Hindlimb muscle (tissue), 1 donor: ENCODE results near the gene SAMD4B. TPM values are rescaled to one million over a fixed set of nuclear protein-coding genes. Genes with fewer than 3 reads are reported as not detected.
A peak's percentile ranks its signal among the peaks of the same experiment; 100 is the strongest.
"Not testable (repeated sequence)": the region's sequence is repeated elsewhere in the genome, so short reads cannot be mapped to it uniquely, and the experiment has no call there.

Experiments used
- DNase-seq: peaks from one replicate; pipeline ENCODE4 v3.0.0-alpha.2; 2013
- polyA plus RNA-seq: library from polyadenylated mRNA; unstranded; fragments of 120-200 nt; gene quantifications from one replicate; pipeline ENCODE4 v1.2.1, GENCODE V29; 2013; ENCODE audit not compliant: insufficient read length

Gene SAMD4B, protein sequence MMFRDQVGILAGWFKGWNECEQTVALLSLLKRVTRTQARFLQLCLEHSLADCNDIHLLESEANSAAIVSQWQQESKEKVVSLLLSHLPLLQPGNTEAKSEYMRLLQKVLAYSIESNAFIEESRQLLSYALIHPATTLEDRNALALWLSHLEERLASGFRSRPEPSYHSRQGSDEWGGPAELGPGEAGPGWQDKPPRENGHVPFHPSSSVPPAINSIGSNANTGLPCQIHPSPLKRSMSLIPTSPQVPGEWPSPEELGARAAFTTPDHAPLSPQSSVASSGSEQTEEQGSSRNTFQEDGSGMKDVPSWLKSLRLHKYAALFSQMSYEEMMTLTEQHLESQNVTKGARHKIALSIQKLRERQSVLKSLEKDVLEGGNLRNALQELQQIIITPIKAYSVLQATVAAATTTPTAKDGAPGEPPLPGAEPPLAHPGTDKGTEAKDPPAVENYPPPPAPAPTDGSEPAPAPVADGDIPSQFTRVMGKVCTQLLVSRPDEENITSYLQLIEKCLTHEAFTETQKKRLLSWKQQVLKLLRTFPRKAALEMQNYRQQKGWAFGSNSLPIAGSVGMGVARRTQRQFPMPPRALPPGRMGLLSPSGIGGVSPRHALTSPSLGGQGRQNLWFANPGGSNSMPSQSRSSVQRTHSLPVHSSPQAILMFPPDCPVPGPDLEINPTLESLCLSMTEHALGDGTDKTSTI
- 92.8 TPM for polyA plus RNA-seq

DNA sequence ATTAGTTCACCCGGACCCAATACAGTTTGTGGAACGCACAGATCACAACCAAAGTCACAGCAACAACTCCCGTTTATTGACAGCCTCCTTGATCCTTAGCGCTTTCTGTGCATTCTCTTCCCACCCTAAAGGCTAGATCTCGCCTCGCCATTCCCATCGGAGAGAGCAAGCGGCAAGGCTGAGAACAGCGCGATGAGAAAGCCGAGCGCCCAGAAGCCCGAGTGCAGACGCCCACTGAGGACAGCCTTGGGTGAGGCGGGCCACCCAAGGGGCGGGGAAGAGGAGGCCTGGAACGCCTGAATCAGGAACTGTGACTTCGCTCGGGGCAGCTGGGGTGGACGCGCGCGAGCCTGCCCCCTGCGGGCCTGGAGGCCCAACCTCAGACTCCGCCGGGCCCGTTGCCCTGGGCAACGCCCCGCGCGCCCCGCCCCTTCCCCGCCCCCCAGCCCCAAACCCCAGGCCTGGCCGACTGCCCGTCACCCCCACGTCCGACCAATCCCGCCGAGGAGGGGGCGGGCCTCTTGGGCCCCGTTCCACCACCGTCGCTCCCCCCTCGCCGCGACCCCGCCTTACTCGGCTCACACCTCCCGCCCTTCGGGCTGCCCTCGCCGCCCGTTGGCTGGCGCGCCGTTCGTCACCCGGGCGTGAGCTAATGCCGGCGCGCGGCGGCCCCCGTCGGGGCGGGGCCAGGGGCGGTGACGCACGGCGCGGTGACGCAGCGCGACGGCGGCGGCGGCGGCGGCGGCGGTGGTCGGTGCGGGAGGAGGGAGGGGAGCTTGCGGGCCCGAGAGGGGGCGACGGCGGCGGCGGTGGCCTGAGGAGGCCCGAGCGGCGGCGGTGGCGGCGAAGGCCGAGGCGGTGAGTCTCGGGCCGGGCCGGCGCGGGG lies at the start of gene SAMD4B:
Gene SAMD4B, plus strand, starts transcription at position 703 of the 886 bp plus-strand sequence. CDS start 14,473 bp downstream, outside the sequence.
- peak; percentile 99 for DNase-seq

DNA sequence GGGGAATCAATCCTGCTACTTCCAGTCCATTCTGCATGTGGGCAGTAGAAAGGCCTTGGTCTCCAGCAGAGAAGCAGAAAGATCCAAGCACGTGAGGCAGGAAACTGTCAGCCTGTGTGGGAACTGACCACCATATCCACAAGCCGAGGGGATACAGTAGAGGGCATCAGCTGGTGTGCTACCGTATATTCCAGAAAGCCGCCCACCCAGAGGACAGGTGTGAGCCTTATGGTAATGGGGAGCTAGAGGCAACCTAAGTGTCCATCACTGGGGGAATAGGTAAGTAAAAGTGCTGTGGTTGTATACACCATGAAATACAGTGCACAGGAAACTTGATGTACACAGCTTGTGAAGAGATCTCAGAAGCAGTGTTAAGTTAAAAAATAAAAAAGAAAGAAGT lies 48.8 kb upstream of the SAMD4B start:
- no peak for DNase-seq

DNA sequence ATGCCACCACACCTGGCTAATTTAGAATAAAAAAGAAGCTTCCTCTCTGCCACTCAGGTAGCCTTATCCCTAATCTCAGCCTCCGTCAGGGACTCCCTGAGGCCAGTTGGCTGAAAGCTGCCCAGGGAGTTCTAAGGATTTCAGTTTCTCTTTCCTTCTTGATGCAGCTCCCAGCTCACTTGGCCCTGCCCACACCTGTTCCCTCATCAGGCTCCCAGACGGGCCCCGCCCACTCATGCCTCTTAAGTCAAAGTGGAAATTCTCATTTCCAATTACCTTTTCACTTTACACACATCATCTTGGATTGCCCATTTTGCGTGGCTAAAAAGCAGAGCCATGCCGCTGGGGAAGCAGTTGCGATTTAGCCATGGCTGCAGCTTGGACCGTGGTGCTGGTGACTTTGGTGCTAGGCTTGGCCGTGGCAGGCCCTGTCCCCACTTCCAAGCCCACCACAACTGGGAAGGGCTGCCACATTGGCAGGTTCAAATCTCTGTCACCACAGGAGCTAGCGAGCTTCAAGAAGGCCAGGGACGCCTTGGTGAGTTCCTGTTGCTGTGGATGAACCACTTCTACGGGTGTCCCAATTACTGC lies 46.1 kb upstream of the SAMD4B start, which contains the start of gene IFNL1:
Gene IFNL1, plus strand, starts transcription at position 353 of the 591 bp plus-strand sequence. Its CDS starts 15 bp downstream, at position 368.
- DNase-seq, result no peak

DNA sequence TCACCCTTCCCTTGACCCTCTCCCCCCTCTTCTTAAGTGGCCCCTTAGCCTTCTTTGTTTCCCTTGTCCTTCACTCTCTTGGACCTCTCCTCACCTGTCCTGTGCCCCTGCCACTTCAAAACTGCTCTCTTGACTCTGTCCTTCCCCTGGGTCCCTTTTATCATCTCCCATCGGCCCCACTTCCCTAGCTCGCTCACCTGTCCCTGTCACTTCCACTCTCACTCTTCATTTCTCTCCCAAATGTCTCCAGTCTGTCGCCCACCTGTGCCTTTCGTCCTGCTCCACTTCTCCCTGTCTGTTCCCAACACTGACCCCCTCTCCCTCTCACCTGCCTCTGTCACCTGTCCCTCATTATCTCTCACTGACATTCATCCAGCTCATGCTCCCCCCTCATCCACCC lies 45.3 kb upstream of the SAMD4B start:
- no peak for DNase-seq

DNA sequence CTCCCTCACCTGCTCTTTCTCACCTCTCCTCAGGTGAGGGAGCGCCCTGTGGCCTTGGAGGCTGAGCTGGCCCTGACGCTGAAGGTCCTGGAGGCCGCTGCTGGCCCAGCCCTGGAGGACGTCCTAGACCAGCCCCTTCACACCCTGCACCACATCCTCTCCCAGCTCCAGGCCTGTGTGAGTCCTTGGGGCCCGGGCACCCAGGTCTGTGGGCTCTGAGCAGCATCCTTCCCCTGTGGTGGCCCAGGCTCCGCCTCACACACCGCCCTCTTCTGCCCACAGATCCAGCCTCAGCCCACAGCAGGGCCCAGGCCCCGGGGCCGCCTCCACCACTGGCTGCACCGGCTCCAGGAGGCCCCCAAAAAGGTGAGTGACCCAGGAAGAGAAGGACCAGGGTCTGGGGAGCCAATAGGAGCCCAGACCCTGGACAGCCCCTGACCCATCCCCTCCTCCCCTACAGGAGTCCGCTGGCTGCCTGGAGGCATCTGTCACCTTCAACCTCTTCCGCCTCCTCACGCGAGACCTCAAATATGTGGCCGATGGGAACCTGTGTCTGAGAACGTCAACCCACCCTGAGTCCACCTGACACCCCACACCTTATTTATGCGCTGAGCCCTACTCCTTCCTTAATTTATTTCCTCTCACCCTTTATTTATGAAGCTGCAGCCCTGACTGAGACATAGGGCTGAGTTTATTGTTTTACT lies 44.1 kb upstream of the SAMD4B start:
- DNase-seq, result no peak

DNA sequence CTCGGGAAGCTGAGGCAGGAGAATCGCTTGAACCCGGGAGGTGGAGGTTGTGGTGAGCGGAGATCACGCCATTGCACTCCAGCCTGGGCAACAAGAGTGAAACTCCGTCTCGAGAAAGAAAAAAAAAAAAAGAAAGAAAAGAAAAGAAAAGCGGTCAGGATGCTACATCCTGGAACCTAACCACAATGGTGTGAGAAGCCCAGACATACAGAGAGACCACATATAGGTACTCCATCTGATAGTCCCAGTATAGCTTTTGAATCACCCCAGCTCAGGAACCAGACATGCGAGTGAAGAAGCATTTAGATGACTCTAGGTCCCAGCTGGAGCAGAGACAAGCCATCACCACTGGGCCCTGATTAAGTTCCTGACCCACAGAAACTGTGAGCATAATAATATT lies 42.8 kb upstream of the SAMD4B start:
- DNase-seq, result no peak

DNA sequence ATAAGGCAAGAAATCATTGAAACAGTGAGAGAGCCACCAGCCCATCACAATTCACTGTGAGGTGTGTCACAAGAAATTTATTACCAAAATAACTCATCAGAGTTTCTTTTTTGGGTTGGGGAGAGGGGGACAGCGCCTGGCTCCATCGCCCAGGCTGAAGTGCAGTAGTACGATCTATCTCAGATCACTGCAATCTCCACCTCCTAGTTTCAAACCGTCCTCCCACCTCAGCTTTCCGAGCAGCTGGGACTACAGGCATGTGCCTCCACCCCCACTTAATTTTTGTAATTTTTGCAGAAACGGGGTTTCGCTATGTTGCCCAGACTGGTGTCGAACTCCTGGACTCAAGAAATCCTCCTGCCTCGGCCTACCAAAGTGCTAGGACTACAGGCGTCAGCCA lies 42.4 kb upstream of the SAMD4B start:
- DNase-seq, result no peak

DNA sequence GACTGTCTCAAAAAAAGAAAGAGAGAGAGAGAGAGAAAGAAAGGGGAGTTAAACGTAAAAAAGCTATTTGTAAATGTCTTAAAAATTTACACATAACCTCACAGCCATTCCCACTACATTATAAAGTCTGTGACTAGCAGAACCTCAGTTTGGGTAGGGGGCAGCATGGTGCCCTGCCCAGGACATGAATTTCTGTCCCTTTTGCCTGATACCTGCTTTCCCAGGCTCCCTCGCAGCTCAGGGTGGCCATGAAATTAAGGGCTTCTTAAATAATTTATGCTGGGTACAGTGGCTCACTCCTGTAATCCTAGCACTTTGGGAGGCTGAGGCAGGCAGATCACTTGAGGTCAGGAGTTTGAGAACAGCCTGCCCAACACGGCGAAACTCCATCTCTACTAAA lies 41.2 kb upstream of the SAMD4B start:
- DNase-seq, result no peak

DNA sequence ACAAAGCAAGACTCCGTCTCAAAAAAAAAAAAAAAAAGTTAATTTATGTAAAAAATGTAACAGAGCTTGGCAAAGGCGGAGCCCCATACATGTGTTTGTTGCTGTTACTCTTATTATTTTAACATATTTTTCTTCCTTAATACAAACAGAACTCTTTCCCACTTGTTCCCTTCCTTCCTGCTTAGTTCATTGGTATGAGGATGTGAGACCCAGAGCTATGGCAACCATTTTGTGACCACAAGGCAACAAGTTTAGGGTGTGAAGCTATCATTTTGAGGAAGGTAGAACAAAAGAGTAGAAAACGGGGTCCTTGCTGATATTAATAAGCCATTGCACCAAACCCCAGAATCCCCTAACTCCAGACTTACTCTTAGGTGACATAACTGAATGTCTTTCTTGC lies 40.7 kb upstream of the SAMD4B start:
- DNase-seq, result no peak

DNA sequence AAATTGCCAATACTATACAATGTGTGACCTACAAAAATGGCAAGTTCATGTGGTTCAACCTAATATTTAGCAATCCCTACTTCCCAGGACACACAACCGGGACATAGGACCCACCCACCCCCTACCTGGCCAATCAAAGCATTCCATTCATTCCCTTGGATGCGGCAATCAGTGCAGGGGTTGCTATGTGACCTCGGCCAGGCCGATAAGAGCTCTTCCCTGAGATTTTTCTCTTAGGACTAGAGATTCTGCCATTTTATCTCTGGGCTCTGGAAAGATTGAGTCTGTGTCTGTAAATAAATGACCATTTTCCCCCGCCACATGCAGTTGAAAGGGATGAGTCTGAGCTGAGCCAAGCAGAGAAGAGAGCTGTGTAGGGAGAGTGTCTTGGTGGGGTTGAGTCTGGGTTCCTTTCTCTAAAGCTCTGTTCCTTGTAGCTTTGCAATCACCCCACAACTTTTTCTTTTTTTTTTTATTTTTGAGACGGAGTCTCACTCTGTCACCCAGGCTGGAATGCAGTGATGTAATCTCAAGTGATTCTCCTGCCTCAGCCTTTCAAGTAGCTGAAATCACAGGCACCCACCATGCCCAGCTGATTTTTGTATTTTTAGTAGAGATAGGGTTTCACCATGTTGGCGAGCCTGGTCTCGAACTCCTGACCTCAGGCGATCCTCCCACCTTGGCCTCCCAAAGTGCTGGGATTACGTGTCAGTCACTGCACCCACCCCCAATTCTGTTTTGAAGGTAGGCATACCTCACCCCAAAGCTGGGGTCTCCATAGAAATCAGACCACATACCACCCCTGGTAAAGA lies 38.6 kb upstream of the SAMD4B start:
- DNase-seq, result no peak

DNA sequence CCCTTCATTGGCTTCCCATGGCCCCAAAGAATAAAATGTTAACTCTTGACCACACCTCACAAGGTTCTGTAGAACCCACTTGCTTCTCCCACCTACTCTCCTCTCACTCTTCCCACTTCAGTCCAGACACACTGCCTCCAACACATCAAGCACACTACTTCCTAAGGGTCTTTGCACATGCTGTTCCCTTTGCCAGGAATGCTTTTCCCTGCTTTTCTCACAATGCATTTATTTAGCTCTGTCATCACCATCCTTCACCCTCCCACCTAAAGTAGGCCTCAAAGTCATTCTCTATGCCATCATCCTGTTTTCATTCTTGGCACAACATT lies 38.1 kb upstream of the SAMD4B start:
- no peak for DNase-seq

DNA sequence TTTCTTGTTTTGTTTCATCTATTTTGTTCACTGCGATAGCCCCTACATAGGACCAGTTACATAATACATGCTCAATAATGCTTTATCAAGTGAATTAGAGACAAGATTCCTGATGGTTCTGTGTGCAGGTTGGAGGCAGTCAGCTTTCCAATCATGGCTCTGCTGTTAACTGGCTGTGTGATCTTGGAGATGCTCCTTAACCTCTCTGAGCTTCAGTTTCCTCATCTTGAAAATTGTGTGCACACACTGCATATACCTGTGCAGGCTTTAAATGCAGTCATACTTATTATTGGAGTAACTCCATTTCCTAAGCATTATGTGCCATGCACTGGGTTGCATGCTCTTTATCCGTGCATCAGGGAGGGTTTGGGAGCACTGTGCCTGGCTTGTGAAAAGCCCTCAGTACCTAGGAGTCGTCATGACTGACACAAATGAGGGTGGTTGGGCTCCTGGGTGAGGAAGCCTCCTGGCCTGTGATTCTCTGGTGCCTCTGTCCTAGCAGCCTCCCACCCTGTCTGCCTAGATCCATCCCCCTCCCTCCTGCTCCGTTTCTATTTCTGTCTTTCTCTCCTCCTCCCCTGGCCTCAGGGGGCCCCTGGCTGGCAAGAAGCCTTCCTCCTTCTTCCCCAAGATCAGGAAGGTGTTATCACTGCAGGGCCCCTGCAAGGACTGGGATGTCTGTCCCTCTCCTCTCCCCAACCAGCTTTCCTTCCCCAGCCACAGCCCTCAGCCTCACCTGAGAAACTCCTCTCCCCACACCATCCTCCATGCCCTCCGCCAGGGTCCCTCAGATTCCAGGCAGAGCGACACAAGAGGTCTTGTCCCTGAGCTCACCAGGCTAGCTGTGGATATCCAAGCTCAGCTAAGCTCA lies 37.3 kb upstream of the SAMD4B start:
- DNase-seq, result no peak

DNA sequence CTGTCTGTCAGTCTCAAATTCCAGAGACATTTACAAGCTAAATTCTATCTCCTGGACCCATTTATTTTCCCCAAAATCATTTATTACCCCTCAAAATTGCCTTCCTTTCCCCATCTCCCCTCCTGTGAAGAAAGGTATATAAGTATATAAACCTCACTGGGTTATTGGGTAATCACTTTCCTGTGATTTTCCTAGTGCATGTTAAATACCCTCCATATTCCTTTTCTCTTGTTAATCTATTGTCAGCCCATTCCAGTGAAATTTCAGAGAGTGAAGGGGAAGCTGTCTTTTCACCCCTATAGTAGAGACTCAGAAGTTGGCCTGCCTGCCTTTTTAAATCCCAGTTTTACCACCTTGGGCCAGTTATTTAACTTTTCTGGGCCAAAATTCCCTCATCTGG lies 36.1 kb upstream of the SAMD4B start:
- DNase-seq, result no peak

DNA sequence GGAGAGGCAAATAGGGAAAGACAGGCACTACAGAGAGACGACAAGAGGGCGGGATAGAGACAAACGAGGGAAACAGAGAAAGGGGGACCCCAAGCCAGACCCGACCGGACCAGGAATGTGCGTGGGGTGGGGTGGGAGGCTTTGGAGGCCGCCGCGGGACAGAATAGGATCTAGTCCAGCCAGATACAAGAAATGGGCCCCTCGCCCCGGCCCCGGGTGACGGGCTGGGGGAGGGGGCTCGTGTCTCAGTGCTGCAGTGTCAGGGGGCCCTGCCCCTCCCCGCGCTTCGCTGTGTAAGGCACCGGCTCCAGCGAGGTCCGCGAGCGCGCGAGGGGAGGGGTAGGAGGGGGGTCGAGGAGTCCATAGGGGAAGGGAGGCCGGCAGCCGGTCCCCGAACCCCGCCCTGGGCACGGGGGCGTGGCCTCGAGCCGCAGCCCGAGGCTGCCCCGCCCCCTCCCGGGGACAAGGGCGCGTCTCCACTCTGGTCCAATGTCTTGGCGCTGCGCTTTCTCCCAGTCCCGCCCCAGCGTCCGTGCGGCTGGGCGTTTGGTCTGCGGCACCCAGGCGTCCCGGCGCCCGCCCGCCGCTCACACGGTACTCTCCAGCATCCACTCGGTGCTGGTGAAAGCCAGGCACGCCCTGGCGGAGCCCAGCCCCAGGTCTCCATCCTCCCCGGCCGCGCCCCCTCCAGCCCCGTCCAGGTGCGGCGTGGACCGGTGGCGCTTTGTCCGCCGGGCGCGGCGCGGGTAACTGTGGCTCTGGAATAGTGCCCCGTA lies 35.0 kb upstream of the SAMD4B start:
- DNase-seq, result peak; percentile 46

DNA sequence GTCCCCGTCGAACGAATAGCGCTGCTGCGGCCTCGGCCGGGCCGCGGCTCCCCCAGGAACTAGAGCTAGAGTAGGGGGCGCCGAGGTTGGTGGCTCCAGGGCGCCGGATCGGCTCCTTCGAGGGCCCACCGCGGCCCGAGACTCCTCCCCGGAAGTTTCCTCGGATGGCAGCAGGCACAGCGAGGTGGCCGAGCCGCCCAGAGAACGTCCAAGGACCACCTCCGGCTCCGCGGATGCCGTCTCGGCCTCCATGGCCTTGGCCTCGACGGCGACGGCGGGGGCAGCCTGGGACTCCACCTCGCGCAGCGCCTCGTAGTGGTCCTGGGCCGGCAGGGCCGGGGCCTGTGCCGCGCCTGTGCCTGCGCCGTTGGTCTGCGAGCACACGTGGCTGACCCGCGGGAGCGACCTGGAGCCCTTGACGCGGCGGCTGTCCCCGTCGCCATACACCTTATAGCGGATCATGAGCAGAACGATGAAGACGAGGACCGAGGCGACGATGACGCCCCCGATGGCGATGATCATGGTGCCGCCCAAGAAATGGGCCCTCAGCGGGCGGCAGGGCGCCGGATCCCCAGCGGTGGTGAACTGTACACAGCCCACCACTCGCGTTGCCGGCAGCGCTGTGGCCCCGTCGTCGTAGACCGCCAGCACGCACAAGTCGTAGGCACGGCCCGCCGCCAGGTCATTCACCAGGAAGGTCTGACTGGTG lies 34.2 kb upstream of the SAMD4B start:
- DNase-seq, result no peak

DNA sequence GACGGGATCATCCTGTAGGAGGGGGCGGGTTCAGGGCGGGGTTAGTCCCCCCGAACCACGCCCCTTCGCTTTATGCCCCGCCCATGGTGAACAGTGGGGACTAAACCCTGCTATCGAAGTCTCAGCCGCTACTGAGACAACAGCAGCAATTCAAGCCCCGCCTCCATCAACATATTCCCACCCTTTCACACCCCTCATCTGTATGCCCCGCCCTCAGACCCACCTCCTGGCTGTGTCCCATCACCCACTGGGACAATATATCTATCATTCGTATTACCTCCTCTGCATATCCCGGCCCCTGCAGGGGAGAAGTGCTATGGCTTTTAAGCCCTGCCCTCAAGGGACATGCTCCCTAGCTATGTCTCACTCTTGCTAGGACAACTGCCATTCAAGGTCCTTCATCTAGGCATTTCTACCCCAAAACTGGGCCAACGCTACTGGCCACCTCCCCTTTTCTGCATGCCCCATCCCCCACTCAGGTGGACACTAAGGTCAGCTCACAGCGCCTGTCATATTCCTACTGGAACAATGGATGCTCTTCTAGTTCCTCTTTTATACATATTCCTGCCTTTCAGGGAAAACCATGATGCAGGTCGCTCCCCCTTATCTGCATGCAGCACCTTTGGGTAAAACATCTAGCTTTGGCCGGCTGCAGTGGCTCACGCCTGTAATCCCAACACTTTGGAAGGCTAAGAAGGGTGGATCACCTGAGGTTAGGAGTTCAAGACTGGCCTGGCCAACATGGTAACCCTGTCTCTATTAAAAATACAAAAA lies 33.5 kb upstream of the SAMD4B start:
- DNase-seq, result no peak

DNA sequence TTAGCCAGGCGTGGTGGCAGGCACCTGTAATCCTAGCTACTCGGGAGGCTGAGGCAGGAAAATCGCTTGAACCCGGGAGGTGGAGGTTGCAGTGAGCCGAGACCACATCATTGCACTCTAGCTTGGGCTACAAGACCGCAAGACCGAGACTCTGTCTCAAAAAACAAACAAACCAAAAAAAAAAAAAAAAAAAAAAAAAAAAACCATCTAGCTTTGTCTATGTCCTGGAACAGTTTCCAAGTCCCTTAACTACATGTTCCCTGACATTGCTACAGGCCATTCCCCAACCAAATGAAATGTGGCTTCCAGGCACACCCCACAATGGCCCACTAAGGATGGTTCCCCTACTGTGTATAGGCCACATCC lies 32.9 kb upstream of the SAMD4B start:
- not testable (repeated sequence) for DNase-seq
